ENCODE measurements around the gene CEP70. TPM values are rescaled to one million over a fixed set of nuclear protein-coding genes. Genes with fewer than 3 reads are reported as not detected.
"Not testable (repeated sequence)": the region's sequence is repeated elsewhere in the genome, so short reads cannot be mapped to it uniquely, and the experiment has no call there.

Gene CEP70
- polyA plus RNA-seq, 3 donors, result 36.2 to 41.0 (median 39.9) TPM

DNA sequence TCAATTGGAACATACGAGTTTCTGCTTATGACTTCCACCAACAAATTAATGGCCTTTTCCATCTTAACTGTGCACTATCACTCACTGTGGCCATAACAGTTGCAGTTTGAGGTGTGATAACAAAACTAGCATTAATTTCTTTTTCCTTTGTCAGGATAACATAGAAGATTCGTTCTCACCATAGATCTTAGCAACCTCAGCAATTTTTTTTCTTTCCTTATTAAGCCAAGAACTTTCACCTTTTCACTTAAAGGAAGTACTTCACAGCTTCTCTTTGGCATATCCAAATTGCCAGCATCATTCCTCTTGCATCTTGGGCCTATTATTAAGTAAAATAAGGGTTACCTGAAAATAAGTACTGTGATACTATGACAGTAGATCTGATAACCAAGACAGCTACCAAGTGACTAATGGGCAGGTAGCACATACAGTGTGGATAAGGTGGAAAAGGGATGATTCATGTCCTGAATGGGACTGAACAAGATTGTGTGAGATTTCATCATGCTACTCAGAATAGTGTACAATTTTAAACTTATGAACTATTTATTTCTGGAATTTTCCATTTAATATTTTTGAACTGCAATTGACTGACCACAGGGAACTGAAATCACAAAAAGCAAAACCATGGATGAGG, 46.6 kb downstream of the CEP70 start:
- DNase-seq (ENCODE audit: extremely low read depth in 1 of 11, low read depth in 9 of 11, low spot score in 4 of 11), result no peak

DNA sequence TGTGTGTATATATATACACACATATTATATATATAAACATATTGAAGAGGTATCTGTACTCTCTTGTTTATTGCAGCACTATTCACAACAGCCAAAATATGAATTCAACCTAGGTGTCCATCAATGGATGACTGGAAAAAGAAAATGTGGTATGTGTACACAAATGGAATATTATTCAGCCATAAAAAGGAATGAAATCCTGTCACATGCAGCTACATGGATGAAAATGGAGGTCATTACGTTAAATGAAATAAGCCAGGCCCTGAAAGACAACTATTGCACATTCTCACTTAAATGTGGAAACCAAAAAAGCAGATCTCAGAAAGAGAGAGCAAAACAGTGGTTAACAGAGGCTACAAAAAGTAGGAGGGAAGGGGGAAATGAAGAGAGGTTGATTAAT, 49.5 kb downstream of the CEP70 start:
- DNase-seq (ENCODE audit: extremely low read depth in 1 of 11, low read depth in 9 of 11, low spot score in 4 of 11), result no peak

DNA sequence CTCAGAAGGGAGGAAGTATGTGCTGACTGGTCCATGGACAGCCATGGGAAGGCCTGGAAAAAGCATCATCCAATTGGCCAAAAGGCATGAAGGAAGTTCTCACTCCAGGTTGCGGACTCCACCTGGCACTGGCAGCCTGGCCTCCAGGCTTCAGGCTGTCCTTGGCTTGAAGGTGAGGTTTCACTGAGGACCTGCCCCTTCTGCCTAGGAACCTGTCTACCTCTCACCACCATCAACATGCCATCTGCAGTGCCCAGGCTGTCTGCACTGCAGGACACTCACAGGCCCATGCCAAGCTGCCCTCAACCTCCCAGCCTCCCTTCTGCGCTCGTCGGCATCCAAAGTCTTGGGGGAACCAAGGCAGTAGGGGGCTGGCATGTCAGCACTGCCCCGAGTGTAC, 51.1 kb downstream of the CEP70 start:
- DNase-seq (ENCODE audit: extremely low read depth in 1 of 11, low read depth in 9 of 11, low spot score in 4 of 11), result no peak

DNA sequence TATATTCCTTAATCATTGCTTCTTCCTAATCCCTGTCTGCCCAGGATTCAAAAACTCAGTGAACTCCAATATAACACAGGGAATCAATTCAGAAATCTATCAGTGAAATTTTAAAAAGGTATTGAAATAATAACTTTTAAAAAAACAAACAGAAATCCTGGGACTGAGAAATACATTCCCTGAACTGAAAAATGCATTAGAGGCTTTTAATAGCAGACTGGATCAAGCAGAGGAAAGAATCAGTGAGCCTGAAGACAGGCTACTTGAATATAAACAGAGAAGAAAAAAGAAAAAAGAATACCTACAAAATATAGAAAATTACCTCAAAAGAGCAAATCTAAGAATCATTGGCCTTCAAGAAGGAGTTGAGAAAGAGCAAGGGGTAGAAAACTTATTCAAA, 54.7 kb downstream of the CEP70 start:
- no peak for DNase-seq (ENCODE audit: extremely low read depth in 1 of 11, low read depth in 9 of 11, low spot score in 4 of 11)

DNA sequence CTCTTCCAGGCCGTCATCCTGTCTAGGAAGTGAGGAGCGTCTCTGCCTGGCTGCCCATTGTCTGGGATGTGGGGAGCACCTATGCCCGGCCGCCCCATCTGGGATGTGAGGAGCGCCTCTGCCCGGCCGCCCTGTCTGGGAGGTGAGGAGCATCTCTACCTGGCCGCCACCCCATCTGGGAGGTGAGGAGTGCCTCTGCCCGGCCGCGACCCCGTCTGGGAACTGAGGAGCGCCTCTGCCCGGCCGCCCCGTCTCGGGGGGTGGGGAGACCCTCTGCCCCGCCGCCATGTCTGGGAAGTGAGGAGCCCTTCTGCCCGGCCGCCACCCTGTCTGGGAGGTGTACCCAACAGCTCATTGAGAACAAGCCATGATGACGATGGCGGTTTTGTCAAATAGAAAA, 72.6 kb downstream of the CEP70 start:
- not testable (repeated sequence) for DNase-seq (ENCODE audit: extremely low read depth in 1 of 11, low read depth in 9 of 11, low spot score in 4 of 11)

DNA sequence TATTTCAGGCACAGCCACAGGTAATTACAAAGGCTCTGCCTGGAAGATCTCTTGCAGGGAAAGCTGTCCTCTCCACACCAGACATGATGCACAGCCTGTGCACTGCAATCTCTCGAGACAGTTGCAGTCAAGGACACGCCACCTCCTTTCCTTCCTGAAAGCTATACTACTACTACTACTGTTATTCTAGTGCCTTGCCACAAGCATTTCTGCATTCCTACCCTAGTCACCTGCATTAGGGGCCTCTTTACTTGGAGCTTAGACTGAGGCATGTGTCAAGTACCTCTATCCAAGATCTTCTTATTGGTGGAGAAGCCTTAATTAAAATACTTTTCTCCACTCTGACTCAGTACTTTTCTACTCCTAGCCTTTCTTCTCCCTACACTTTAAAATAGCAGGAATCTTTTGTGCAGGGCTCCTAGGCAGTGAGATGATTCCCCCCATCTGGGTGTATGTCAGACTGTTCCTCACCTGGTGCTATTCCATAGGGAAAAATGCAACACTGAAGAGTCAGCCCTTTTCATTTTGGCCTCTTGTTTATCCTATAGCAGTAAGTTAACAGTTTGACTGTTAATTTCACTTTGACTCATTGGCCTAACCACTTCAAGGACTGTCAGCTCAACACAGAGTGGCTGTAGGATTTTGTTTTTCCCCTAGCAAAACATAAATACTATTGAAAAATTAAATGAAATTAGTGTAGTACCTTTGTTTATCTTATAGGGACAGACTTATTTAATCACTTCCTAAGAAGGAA, 80.8 kb downstream of the CEP70 start:
- no peak for DNase-seq (ENCODE audit: extremely low read depth in 1 of 11, low read depth in 9 of 11, low spot score in 4 of 11)

DNA sequence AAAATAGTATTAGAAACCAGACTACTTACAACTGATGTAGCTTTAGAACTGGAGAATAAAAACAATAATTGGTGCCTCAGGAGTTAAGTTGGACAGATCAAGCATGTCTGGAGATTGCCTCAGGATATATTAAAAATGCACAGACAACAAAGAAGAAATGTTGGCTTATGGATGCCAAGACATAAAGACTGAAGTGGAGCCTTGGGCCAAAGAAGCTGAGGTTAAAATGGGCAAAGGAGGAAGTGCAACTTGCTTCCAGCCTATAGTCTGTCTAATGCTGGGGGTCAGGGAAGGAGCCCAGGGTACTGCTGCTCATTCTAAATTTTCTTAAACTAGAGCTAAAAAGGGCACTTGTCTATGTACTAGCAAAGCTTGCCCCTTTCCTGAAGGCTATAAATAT, 82.1 kb downstream of the CEP70 start:
- DNase-seq (ENCODE audit: extremely low read depth in 1 of 11, low read depth in 9 of 11, low spot score in 4 of 11), result no peak

DNA sequence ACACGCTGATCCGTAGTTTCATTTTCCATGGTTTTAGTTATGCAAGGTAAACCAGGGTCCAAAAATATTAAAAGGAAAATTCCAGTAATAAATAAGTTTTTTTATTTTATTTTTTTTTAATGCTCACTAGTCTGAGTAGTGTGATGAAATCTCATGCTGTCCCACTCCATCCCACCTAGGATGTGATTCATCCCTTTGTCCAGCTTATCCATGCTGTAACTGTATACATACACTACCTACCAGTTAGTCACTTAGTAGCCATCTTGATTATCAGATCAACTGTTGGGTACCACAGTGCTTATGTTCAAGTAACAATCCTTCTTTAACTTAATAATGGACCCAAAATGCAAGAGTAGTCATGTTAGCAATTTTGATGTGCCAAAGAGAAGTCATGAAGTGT, 84.5 kb downstream of the CEP70 start:
- DNase-seq (ENCODE audit: extremely low read depth in 1 of 11, low read depth in 9 of 11, low spot score in 4 of 11), result no peak

DNA sequence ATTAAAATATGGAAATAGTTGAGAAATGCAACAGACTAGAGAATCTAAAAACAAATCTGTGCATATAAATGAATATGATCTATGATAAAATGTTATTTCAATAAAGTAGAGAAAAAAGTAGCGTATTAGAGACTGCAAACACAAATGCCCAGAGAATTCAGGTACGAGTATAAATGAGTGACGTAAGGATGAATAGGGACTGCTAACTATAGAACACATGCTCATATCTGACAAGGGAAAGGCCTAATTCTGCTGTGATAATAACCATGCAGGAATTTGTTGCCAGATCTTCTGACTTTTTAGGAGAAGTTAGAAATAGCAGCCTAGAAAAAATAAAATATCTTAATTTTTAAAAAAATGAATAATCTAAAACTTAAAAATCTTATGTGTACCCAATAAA, 86.5 kb downstream of the CEP70 start:
- DNase-seq (ENCODE audit: extremely low read depth in 1 of 11, low read depth in 9 of 11, low spot score in 4 of 11), result no peak

DNA sequence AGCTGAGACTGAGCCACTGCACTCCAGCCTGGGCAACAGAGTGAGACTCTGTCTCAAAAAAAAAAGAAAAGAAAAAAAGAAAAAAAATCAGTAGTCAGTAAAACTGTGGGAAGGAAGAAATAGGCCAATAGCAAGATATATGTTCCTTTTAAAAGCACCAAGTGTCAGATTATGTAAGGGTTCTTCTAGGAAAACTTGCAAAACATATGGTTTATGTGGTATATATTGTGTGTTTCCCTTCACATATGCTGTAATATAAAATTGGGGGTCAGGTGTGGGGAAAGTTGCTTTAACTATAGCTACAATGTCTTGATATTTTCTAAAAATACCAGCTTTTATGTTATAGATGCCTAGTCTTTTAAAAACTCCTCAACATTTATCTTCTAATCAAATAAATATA, 95.1 kb downstream of the CEP70 start:
- DNase-seq (ENCODE audit: extremely low read depth in 1 of 11, low read depth in 9 of 11, low spot score in 4 of 11), result no peak

DNA sequence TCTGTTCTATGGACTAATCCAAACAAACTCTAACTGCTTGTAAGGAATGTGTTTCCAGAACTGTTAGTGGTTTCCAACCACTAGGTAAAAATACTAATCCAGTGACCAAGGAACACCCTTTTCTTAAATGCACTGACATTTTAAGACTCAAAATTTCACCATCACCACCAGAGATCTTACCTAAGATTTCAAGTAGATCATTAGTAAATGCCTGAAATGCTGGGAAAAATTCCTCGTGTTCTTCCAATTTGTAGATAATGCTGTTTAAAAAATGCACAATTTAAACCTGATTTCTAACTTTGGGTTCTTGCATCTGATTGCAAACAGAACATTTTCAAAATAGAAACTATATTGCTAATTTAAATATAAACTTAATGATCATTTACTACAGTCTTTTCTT, 96.2 kb downstream of the CEP70 start:
- DNase-seq (ENCODE audit: extremely low read depth in 1 of 11, low read depth in 9 of 11, low spot score in 4 of 11), result no peak

DNA sequence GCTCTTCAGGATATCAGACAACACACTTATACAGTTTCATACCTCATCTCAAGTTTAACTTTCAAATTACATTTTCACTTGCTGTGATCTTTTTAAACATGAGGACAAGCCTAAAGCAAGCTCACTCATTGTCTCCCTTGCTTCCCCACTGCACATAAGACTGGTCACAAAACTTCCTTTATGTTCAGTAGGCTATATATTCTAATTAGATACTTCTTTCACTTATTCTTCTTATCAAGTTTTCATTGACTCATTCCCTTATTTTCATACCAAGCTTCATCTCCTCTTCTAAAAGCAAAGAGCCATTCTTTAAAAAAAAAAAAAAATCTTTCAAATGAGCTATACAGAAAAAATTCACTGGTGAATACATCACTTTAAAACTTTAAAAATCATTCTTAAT, 97.0 kb downstream of the CEP70 start:
- DNase-seq (ENCODE audit: extremely low read depth in 1 of 11, low read depth in 9 of 11, low spot score in 4 of 11), result no peak

DNA sequence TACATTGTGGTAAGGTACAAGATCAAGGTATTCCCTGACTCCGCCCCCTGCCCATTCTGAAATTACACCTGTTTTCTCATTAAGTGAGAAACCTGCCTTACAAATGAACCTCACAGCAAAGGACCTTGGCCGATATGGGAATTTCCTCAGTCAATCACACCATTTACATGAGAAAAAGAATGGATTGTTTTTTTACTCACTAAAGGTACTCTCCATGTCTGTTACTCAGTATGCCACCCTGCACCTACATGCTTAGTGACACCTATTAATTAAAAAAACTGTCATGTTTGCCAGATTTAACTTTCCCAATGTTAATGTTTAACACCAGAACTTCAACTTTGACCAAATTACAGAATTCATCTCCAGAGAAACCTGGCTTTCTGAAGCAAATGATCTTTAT, 97.6 kb downstream of the CEP70 start:
- DNase-seq (ENCODE audit: extremely low read depth in 1 of 11, low read depth in 9 of 11, low spot score in 4 of 11), result no peak

DNA sequence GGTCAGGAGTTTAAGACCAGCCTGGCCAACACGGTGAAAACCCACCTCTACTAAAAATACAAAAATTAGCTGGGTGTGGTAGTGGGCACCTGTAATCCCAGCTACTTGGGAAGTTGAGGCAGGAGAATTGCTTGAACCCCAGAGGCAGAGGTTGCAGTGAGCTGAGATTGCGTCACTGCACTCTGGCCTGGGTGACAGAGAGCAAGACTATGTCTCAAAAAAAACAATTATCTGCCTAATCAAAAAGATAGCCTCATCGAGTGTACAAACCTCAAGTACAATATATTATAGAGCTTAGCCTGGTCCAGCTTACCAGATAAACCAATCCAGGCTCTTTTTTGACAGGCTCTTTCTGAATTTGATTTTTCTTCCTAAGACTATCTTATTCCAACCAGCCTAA, 98.4 kb downstream of the CEP70 start:
- not testable (repeated sequence) for DNase-seq (ENCODE audit: extremely low read depth in 1 of 11, low read depth in 9 of 11, low spot score in 4 of 11)

DNA sequence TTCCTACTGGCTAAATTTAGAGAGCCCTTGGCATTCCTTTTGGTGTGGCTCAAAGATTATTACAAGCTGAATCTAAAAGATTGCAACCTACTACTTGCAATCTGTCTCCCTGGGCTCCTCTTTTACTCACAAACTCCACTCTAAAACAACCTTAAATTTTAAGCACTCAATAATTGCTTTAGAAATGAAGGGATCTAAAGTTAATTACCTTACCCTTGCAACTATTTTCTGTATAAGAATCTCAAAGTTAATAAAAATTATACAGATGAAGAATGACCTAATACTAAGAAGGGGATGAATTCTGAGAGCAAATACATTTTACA, 99.5 kb downstream of the CEP70 start:
- DNase-seq (ENCODE audit: extremely low read depth in 1 of 11, low read depth in 9 of 11, low spot score in 4 of 11), result no peak

DNA sequence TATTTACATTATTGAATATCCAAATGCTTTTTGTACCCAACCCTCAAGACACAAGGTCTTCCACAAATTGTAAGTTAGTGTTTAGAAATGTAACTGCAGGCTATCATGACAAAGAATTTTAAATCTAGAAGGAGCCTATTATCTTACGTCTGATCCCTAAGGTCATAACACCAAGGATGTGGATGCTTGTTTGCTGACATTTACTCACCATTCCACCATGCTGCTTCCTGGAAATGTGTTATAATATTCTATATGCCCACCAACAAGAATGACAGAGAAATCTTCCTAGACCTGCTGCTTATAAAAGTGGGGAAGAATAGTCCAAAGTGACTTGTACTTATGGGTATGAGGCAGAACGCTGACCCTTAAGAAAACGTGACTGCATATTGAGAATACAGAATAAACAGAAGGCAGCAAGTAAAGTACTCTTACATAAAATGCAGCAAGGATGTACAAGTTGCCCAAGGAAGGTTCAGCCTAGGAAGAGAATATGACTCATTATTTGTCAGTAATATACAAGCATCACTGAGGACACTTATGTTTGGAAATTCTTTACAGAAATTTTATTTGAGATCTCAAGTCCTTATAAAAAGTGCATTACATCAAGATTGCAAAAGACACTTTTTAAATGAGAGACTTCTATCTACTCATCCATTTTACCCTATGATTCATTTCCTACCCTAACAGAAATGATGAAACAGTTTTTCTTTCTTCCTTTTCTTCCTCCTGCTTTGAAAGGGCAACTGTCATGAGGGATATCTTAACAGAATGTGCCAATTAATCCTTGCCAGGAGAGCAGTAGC, 100.1 kb downstream of the CEP70 start:
- no peak for DNase-seq (ENCODE audit: extremely low read depth in 1 of 11, low read depth in 9 of 11, low spot score in 4 of 11)

DNA sequence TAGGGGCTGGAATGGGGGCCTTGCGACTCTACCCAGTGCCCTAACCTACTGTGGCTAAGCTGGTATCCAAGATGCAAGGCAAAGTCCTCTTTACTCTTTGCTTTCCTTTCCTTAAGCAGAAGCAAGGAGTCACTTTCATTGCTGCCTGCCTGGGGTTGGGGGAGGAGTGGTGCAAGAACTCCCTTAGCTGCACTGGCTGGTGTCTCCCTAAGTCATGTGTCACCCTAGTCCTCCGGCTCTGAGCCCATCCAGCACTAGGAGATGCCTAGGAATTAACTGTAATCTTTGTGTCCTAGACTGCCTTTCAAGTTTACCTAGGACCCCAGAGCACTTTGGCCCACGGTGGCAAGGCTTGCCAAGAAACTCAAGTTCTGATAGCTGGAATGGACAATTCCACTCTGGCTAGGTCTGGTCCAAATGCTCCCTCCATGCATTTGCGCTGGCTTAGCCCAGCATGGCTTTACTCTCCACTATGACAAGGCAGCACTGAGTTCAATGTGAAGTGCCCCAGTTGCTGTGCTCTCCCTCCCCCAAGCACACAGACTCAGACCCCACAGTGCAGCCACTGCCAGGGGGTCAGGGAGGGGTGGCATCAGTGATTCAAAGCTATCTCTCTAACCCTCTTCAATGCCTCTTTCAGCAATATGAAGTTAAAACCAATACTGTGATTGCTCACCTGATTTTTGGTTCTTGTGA, 100.9 kb downstream of the CEP70 start:
- DNase-seq (ENCODE audit: extremely low read depth in 1 of 11, low read depth in 9 of 11, low spot score in 4 of 11), result no peak

DNA sequence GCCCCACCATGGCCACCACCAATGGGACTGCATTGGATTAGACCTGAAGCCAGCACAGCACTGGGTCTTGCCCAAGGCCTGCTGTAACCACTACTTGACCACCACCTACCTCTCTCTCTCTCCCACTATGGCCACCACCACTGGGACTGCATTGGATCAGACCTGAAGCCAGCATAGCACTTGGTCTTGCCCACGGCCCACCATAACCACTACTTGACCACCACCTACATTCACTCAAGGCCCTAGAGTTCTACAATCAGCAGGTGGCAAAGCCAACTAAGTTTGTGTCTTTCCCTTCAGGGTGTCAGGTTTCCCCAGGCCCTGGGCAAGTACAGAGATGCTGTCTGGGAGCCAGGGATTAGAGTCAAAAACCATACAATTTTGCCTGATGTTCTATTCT, 102.1 kb downstream of the CEP70 start:
- DNase-seq (ENCODE audit: extremely low read depth in 1 of 11, low read depth in 9 of 11, low spot score in 4 of 11), result no peak

DNA sequence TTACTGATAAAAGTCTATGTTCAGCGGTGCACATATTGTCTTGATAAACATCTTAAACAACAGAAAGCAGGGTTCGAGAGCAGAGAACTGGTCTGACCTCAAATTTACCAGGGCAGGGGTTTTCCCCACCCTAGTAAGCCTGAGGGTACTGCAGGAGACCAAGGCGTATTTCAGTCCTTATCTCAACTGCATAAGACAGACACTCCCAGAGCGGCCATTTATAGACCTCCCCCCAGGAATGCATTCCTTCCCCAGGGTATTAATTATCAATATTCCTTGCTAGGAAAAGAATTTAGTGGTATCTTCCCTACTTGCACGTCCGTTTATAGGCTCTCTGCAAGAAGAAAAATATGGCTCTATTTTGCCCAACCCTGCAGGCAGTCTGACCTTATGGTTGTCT, 107.5 kb downstream of the CEP70 start:
- DNase-seq (ENCODE audit: extremely low read depth in 1 of 11, low read depth in 9 of 11, low spot score in 4 of 11), result not testable (repeated sequence)

DNA sequence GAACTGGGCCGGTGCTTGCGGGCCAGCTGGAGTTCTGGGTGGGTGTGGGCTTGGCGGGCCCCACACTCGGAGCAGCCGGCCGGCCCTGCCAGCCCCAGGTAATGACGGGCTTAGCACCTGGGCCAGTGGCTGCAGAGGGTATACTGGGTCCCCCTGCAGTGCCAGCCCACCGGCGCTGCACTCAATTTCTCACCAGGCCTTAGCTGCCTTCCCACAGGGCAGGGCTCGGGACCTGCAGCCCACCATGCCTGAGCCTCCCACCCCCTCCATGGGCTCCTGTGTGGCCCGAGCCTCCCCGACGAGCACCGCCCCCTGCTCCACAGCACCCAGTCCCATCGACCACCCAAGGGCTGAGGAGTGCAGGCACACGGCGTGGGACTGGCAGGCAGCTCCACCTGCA, 109.4 kb downstream of the CEP70 start:
- not testable (repeated sequence) for DNase-seq (ENCODE audit: extremely low read depth in 1 of 11, low read depth in 9 of 11, low spot score in 4 of 11)

All from renal cortex interstitium (tissue), 11 donors.